KOPT-K1 (cell line): ENCODE measurements around the gene ZNF341.

Experiments used
- H3K27ac ChIP-seq: fragments of 200-600 bp; sonication (generic); 2 replicates; pipeline ENCODE4 v1.5.1; 2016; ENCODE audit warnings: antibody characterized with exemption, mild to moderate bottlenecking, low read depth, low read length; ENCODE audit not compliant: poor library complexity, severe bottlenecking
- H3K36me3 ChIP-seq: fragments of 200-600 bp; sonication (generic); 2 replicates; pipeline ENCODE4 v1.5.1; 2017; ENCODE audit warnings: antibody characterized with exemption, mild to moderate bottlenecking, low read length, moderate library complexity; ENCODE audit not compliant: insufficient read depth
- H3K9me3 ChIP-seq: fragments of 200-600 bp; sonication (generic); 2 replicates; pipeline ENCODE4 v1.5.1; 2017; ENCODE audit warnings: antibody characterized with exemption, low read length, mild to moderate bottlenecking; ENCODE audit not compliant: insufficient read depth, poor library complexity, severe bottlenecking

The ZNF341 gene

GRCh38 chr20:33825340-33826269, 93.8 kb downstream of the ZNF341 start:
- H3K27ac ChIP-seq: no peak overlapping the region
- H3K9me3 ChIP-seq: no peaks in the 10 kb centered on the region
- peaks cover 9% of the 10 kb centered on the region; the same call in 1 of the 2 replicates for H3K36me3 ChIP-seq

DNA sequence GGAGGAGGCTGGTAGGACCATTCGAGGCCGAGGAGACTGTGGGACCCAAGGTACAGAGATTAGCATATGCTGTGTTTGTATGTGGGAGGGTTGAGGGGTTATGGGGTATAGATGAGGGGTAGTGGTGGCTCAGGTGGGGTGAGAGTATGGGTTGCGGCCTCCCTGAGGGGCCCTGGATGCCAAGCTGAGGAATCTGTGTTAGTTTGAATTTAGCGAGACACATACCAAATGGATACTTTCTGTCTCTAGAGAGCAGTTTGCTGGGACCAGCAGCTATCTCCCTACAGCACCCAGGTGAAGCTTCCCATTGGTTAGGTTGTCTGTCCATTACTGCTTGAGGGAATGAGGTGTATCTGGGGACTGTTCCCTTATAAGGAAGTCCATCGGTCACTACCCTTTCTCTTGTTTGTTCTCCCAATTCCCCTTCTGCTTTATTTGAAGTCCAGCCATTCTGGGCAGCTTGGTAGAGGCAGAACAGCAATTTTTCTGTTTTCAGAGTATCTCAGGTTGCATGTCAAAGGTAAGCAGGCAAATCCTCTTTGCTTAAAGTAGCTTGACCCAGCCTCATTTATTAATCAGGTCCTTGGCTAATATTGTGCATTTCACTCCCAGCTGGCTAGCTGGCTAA, 94.6 kb downstream of the ZNF341 start:
- Histone ChIP-seq H3K36me3 (peaks cover 11% of the 10 kb centered on the region; the same call in 1 of the 2 replicates), H3K27ac (peak overlapping the region; percentile 80), H3K9me3 (no peaks in the 10 kb centered on the region)

GRCh38 chr20:33827109-33827508, 95.3 kb downstream of the ZNF341 start:
- H3K9me3 ChIP-seq: no peaks in the 10 kb centered on the region
- H3K27ac ChIP-seq: peak overlapping the region; percentile 80
- H3K36me3 ChIP-seq: peaks cover 19% of the 10 kb centered on the region

DNA sequence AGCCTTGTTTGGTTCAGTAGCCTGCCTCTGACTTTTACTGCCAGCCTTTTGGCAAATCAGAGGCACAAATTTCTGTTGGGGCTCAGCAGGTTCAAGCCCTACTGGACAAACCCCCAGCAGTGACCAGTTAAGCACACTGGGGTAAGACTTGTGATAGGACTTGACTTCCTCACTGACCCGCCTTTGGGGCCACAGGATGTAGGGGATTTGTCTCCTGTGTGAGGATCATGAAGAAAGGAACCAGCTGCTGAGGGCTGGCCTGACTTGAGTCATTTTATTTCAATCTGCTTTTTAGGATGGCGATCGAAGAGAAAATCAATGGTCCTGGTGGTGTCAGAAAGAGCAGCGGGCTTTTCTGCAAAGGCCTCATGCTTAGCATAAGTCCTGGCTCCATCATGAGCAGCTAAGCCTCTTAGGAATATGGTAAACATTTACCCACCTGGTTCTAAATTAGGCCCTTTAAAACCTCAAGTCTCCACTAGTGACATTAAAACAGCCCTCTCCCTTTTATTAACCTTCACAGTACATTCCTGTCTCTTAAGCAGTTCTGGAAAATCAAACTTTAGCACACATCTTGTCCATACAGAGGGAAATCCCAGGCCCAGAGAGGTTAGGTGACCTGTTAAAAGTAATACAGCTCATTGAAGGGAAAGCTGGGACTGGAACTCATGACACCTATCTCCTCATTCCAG, 96.0 kb downstream of the ZNF341 start:
- H3K36me3 ChIP-seq: peaks cover 22% of the 10 kb centered on the region
- no peaks in the 10 kb centered on the region for H3K9me3 ChIP-seq
- peak overlapping the region; percentile 80 for H3K27ac ChIP-seq

GRCh38 chr20:33828326-33828844, 96.6 kb downstream of the ZNF341 start:
- Histone ChIP-seq H3K9me3 (no peaks in the 10 kb centered on the region), H3K36me3 (peaks cover 24% of the 10 kb centered on the region), H3K27ac (peak overlapping the region; percentile 80)

GRCh38 chr20:33828967-33829560, 97.3 kb downstream of the ZNF341 start:
- Histone ChIP-seq H3K27ac (peak overlapping the region; percentile 80), H3K36me3 (peaks cover 24% of the 10 kb centered on the region), H3K9me3 (no peaks in the 10 kb centered on the region)

DNA sequence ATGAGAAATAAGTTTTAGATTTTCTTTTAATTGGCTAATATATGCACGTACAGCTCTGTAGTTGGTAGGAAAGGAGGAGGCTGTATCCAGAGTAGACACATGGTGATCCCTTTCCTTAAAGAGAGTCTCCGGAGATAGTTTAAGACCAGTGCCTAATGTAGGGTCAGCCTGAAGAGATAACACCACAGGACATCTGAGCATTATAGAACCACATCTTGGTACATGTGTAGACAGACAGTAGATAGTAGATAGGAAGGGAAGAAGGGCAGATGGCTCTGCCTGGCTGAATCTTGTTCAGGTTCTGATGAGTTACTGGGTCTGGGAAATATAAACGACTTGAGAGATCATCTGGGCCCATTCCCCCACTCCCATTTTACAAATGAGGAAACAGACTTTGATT, 97.8 kb downstream of the ZNF341 start:
- Histone ChIP-seq H3K9me3 (no peaks in the 10 kb centered on the region), H3K27ac (peak overlapping the region; percentile 80), H3K36me3 (peaks cover 25% of the 10 kb centered on the region)

- H3K9me3 ChIP-seq: no peaks in the 10 kb centered on the region
- peaks cover 33% of the 10 kb centered on the region for H3K36me3 ChIP-seq
- peak overlapping the region; percentile 80 for H3K27ac ChIP-seq
Measured at GRCh38 chr20:33830371-33830770, 98.6 kb downstream of the ZNF341 start.

DNA sequence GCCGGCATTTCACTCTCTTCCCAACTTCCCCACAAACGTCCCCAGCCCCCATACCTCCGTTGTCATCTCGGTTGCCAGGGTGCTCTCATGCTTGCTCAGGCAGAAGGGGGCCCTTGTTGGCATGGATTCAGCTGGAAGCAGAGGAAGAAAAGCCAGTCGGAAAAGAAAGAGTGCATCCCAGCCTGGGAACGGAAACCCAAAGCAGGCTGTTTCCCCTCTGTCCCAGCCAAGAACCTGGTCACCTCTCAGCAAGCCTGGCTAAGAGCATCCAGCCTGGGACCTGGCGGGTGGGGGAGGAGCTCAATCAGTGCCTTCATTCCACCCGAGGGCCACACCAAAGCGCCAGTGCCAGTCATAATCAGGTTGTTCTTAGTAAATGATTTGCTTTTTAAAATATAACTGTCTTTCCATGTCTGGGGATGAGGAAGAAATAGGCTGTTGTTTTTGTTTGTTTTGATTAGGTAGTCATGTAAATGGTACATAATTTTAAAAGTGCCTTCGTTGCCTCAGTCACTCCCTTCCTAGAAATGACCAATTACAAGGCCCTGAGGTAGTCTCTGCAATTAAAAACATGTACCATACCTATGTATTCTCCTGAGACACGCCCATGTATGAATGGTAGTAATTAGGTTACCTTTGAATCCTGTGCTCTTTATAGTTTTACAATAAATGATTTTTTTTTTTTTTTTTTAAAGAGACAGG, 100.5 kb downstream of the ZNF341 start:
- H3K36me3 ChIP-seq: peaks cover 41% of the 10 kb centered on the region
- no peaks in the 10 kb centered on the region for H3K9me3 ChIP-seq

DNA sequence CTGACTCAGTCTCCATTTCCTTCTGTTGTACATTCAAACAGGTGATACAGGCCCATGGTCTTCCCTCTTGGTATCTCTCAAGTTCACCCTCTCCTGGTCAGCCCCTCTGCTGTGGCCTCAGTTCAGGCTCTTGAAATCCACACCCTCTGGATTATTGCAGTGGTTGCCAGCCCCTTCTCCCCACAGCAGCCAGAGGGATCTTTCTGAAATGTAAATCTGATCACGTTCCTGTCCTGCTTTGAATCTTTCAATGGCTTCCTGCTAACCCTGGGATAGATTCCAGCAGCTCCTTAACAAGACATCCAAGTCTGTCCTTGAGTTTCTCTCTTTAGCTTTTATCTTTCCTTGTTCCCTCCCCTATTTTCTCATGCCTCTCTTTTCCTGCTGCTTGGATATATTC, 101.5 kb downstream of the ZNF341 start:
- peaks cover 41% of the 10 kb centered on the region for H3K36me3 ChIP-seq
- H3K9me3 ChIP-seq: no peaks in the 10 kb centered on the region
- no peak overlapping the region for H3K27ac ChIP-seq

More for the DNA sequence above, 100.5 kb downstream of the ZNF341 start:
- H3K27ac ChIP-seq: no peak overlapping the region

GRCh38 chr20:33835615-33836172, 103.9 kb downstream of the ZNF341 start:
- Histone ChIP-seq H3K27ac (no peak overlapping the region), H3K9me3 (no peaks in the 10 kb centered on the region), H3K36me3 (peaks cover 41% of the 10 kb centered on the region)

DNA sequence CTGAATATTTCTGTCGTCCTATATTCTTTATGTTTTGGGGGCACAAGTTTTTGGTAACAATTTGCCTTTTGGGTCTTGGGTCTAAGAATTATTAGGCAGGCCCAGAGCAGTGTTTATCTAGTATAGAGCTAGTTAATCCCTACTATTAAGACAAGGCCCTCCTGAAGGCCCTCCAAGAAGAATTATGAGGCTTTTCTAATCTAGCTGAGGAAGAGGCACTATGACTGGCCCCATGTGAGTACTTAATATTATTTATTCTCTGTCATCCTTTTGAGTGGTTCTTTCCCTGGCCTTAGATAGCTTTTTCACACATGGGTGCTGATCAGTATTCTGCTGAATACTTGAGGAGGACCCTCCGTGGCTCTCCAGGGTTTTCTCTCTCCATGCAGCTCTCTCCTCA, 104.5 kb downstream of the ZNF341 start:
- Histone ChIP-seq H3K36me3 (peaks cover 40% of the 10 kb centered on the region), H3K9me3 (no peaks in the 10 kb centered on the region), H3K27ac (no peak overlapping the region)

GRCh38 chr20:33837096-33837830, 105.5 kb downstream of the ZNF341 start:
- Histone ChIP-seq H3K9me3 (no peaks in the 10 kb centered on the region), H3K27ac (peak overlapping the region; percentile 66), H3K36me3 (peaks cover 30% of the 10 kb centered on the region)
